ENCODE data around the gene CYP4F8. TPM values are rescaled to one million over a fixed set of nuclear protein-coding genes. Genes with fewer than 3 reads are reported as not detected.
"Not testable (repeated sequence)": the region's sequence is repeated elsewhere in the genome, so short reads cannot be mapped to it uniquely, and the experiment has no call there.

Gene CYP4F8
- total RNA-seq: 2.0 TPM

- peak; percentile 15 for DNase-seq (ENCODE audit: low spot score)
Measured at GRCh38 chr19:15614507-15615379, at the start of gene CYP4F8. TSS of gene CYP4F8 (plus strand) at chr19:15615218. CDS start at chr19:15615617, 399 bp downstream.

- no peak for DNase-seq (ENCODE audit: low spot score)
Measured at GRCh38 chr19:15570420-15570819, 44.6 kb upstream of the CYP4F8 start.

GRCh38 chr19:15575406-15575805 is 39.6 kb upstream of the CYP4F8 start:
- no peak for DNase-seq (ENCODE audit: low spot score)

- DNase-seq (ENCODE audit: low spot score): no peak
Measured at GRCh38 chr19:15576526-15577156, 38.4 kb upstream of the CYP4F8 start.

GRCh38 chr19:15577184-15577771 is 37.7 kb upstream of the CYP4F8 start:
- no peak for DNase-seq (ENCODE audit: low spot score)

- DNase-seq (ENCODE audit: low spot score): no peak
Measured at GRCh38 chr19:15583346-15583745, 31.7 kb upstream of the CYP4F8 start.

GRCh38 chr19:15584095-15584494 is 30.9 kb upstream of the CYP4F8 start:
- DNase-seq (ENCODE audit: low spot score): no peak

GRCh38 chr19:15584541-15585115 is 30.4 kb upstream of the CYP4F8 start:
- peak; percentile 79 for DNase-seq (ENCODE audit: low spot score)

- no peak for DNase-seq (ENCODE audit: low spot score)
Measured at GRCh38 chr19:15587663-15588062, 27.4 kb upstream of the CYP4F8 start.

- DNase-seq (ENCODE audit: low spot score): no peak
Measured at GRCh38 chr19:15588265-15588664, 26.8 kb upstream of the CYP4F8 start.

- DNase-seq (ENCODE audit: low spot score): no peak
Measured at GRCh38 chr19:15589760-15590451, 25.1 kb upstream of the CYP4F8 start.

- no peak for DNase-seq (ENCODE audit: low spot score)
Measured at GRCh38 chr19:15591796-15592195, 23.2 kb upstream of the CYP4F8 start.

GRCh38 chr19:15592506-15592905 is 22.5 kb upstream of the CYP4F8 start:
- not testable (repeated sequence) for DNase-seq (ENCODE audit: low spot score)

GRCh38 chr19:15593766-15594165 is 21.3 kb upstream of the CYP4F8 start:
- peak; percentile 32 for DNase-seq (ENCODE audit: low spot score)

- peak; percentile 81 for DNase-seq (ENCODE audit: low spot score)
Measured at GRCh38 chr19:15595069-15595468, 19.9 kb upstream of the CYP4F8 start.

- DNase-seq (ENCODE audit: low spot score): not testable (repeated sequence)
Measured at GRCh38 chr19:15607978-15608925, 6.8 kb upstream of the CYP4F8 start.

- DNase-seq (ENCODE audit: low spot score): no peak
Measured at GRCh38 chr19:15609261-15609660, 5.8 kb upstream of the CYP4F8 start.

GRCh38 chr19:15612342-15612741 is 2.7 kb upstream of the CYP4F8 start:
- no peak for DNase-seq (ENCODE audit: low spot score)

GRCh38 chr19:15613338-15613737 is 1.7 kb upstream of the CYP4F8 start:
- DNase-seq (ENCODE audit: low spot score): no peak

- DNase-seq (ENCODE audit: low spot score): no peak
Measured at GRCh38 chr19:15615526-15615925, 508 bp downstream of the CYP4F8 start.

- DNase-seq (ENCODE audit: low spot score): no peak
Measured at GRCh38 chr19:15616183-15616582, 1.2 kb downstream of the CYP4F8 start.
